A204.1 (cell line): ENCODE measurements around the gene TUBB8B.
"Not testable (repeated sequence)": the region's sequence is repeated elsewhere in the genome, so short reads cannot be mapped to it uniquely, and the experiment has no call there.

Experiments used
- FAIRE-seq: peaks from 2 replicates; lab custom pipeline; 2012; peaks lifted over from hg19 to GRCh38; lab: Jason Lieb, UNC

Gene TUBB8B

DNA sequence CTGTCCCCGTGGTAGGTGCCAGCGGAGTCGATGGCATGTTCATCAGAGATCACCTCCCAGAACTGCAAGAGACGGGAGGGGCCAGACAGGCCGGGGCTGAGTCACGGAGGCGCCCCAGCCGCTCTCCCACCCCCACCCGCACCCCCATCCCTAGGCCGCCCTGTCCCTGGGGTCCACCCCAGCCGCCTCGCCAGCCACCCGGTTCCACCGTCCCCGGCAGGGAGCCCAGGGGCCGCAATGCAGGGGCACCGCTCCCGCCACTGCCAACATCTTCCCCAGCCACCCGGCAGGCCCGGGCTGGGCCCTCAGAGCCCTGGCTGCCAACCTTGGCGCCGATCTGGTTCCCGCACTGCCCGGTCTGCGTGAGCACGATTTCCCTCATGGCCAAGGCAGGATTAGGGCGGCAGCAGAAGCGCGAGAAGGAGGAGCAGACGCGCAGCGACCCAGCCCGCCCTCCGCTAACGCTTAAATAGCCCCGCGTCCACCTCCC, at the start of gene TUBB8B:
TUBB8B (minus strand) TSS at position 440 of the 490 bp plus-strand sequence; CDS start at position 382, 58 bp downstream.
- not testable (repeated sequence) for FAIRE-seq

DNA sequence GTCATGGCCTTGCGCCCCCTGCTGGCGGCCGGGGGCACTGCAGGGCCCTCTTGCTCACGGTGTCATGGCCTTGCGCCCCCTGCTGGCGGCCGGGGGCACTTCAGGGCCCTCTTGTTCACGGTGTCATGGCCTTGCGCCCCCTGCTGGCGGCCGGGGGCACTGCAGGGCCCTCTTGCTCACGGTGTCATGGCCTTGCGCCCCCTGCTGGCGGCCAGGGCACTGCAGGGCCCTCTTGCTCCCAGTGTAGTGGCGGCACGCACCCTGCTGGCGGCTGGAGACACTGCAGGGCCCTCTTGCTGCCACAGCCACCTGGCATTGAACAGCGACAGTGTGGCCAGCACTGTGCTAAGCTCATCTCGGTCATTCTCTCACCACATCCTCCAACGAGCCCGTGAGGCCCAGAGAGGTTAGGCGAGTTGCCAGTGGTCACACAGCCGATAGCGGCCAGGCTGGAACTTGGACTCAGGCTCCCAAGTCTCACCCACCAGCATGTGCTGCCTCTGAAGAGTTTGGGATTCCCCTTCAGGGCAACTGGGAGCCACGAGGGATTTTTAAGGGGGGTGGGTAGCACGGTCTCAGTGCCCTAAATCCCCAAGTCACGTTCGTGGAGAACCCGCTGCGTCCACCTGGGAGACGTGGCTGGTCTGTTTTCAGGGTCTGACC, 48.0 kb upstream of the TUBB8B start:
- FAIRE-seq: not testable (repeated sequence)

DNA sequence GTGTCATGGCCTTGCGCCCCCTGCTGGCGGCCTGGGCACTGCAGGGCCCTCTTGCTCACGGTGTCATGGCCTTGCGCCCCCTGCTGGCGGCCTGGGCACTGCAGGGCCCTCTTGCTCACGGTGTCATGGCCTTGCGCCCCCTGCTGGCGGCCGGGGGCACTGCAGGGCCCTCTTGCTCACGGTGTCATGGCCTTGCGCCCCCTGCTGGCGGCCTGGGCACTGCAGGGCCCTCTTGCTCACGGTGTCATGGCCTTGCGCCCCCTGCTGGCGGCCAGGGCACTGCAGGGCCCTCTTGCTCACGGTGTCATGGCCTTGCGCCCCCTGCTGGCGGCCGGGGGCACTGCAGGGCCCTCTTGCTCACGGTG, 47.3 kb upstream of the TUBB8B start:
- FAIRE-seq: not testable (repeated sequence)

- not testable (repeated sequence) for FAIRE-seq
These were observed 46.8 kb upstream of the TUBB8B start for GRCh38 chr18:96101-96766.

GRCh38 chr18:95580-95979, 46.2 kb upstream of the TUBB8B start:
- not testable (repeated sequence) for FAIRE-seq

GRCh38 chr18:93897-94408, 44.5 kb upstream of the TUBB8B start:
- not testable (repeated sequence) for FAIRE-seq

DNA sequence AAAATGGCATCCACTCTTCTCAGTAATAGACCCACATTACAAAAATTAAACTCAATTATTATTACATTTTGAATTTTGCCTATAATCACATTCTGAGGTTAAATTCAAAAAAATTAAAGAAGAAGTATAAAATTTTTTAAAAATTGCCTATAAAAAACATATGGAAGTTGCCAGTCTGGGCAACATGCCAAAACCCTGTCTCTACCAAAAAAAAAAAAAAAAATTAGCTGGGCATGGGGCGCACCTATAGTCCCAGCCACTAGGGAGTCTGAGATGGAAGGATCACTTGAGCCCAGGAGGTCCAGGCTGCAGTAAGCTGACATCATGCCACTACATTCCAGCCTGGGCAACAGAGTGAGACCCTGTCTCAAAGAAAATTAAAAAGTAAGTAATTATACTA, 42.1 kb upstream of the TUBB8B start:
- FAIRE-seq: not testable (repeated sequence)

DNA sequence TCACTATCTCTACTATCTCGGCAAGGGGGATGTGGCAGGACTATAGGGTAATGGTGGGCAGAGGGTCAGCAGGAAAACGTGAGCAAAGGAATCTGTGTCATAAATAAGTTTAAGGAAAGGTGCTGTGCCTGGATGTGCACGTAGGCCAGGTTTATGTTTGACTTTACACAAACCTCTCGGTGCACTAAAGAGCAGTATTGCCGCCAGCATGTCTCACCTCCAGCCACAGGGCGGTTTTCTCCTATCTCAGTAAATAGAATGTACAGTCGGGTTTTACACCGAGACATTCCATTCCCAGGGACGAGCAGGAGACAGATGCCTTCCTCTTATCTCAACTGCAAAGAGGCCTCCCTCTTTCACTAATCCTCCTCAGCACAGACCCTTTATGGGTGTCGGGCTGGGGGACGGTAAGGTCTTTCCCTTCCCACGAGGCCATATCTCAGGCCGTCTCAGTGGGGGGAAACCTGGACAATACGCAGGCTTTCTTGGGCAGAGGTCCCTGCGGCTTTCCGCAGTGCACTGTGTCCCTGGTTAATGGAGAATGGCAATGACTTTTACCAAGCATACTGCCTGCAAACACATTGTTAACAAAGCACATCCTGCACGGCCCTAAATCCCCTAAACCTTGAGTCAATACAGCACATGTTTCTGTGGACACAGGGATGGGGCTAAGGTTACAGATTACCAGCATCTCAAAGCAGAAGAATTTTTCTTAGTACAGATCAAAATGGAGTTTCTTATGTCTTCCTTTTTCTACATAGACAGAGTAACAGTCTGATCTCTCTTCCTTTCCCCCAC, 41.2 kb upstream of the TUBB8B start:
- FAIRE-seq: not testable (repeated sequence)

GRCh38 chr18:89124-89523, 39.7 kb upstream of the TUBB8B start:
- FAIRE-seq: not testable (repeated sequence)

DNA sequence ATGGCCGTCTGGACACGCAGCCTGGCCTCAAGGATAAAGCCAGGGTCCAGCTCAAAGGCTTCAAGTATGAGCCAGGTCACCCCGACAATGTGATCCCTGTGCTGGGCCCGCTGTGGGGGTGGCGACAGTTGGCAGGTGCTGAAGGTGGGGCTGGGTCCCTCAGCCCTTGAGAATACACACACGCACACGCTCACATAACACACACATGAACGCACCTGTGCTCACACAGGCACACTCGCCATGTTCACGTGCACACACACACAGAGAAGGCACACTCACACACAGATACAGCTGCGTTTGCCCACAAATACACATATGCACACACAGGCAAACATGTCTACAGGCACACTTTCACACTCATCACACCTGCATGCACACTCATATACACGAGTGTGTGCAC, 35.4 kb upstream of the TUBB8B start:
- not testable (repeated sequence) for FAIRE-seq

- not testable (repeated sequence) for FAIRE-seq
These were observed 33.3 kb upstream of the TUBB8B start for GRCh38 chr18:82626-83209.

DNA sequence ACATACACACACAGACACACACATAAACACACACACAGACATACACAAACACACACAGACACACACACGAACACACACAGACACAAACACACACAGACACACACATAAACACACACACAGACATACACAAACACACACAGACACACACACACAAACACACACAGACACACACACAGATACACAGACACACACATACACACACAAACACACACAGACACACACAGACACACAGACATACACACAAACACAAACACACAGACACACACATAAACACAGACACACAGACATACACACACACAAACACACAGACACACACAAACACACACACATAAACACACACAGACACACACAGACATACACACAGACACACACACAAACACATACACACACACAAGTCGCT, 31.5 kb upstream of the TUBB8B start:
- not testable (repeated sequence) for FAIRE-seq

- not testable (repeated sequence) for FAIRE-seq
These were observed 30.8 kb upstream of the TUBB8B start for GRCh38 chr18:80202-80601.

DNA sequence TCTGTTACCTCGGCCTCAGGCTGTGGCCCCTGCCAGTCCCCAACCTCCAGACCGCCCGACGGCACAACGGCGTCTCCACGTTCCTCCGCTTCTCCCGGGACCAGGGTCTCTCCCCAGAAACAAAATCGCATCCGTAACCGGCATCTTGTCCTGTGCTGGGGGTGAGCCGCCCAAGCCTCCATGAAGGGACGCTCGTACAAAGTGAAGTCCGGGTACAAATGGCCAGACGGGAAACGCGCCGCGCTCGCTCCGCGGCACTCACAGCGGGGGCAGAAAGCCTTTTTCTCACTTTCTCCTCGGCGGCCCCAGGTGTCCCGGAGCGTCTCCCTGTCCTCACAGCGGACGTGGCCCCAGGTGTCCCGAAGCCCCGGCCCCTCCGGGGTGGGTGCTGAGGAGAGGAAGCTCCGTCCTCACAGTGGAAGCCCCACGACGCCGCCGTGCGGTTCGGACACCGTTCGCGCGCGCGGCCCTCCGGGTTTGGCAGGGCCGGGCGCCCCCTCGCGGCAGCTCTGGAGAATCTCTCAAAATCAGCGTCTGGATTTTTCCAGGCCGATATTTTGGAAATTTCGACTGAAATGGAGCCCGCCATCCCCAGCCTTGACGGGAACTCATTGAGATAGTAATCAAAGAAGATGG, 26.2 kb upstream of the TUBB8B start:
- not testable (repeated sequence) for FAIRE-seq

DNA sequence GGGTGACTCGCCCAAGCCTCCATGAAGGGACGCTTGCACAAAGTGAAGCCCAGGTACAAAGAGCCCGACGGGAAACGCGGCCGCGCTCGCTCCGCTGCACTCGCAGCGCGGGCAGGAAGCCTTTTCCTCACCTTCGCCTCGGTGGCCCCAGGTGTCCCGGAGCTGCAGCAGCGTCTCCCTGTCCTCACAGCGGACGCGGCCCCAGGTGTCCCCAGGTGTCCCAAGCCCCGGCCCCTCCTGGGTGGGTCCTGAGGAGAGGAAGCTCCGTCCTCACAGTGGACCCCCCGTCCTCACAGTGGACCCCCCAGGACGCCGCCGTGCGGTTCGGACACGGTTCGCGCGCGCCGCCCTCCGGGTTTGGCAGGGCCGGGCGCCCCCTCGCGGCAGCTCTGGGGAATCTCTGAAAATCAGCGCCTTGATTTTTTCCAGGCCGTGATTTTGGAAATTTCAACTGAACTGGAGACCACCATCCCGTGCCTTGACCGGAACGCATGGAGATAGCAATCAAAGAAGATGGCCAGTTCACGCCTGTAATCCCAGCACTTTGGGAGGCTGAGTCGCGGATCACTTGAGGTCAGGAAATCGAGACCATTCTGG, 23.9 kb upstream of the TUBB8B start:
- not testable (repeated sequence) for FAIRE-seq

DNA sequence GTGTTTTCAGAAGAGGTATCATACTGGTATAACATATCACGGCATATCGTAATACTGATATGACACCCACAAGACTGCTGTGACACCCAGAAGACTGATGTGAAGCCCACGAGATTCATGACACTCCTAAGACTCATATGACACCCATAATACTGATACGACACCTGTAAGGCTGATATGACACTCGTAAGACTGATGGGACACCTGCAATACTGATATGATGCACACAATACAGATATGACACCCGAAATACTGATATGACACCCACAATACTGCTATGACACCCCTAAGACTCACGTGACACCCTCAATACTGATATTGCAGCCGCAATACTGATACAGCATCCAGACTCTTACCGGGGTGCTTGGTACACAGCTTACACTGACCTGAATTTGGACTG, 18.3 kb upstream of the TUBB8B start:
- not testable (repeated sequence) for FAIRE-seq

DNA sequence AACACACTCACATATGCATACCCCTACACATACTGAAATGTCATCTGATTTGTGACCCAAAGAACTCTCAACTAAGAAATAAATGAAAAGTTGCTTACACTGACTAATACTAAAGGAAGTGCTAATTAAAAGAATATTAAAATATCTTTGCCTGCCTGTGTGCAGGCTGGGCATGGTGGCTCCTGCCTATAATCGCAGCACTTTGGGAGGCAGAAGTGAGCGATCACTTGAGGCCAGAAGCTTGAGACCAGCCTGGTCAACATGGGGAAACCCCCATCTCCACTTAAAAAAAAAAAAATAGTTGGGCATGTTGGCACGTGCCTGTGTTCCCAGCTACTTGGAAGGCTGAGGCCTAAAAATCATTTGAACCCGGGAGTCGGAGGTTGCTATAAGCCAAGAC, 14.9 kb upstream of the TUBB8B start:
- FAIRE-seq: not testable (repeated sequence)

DNA sequence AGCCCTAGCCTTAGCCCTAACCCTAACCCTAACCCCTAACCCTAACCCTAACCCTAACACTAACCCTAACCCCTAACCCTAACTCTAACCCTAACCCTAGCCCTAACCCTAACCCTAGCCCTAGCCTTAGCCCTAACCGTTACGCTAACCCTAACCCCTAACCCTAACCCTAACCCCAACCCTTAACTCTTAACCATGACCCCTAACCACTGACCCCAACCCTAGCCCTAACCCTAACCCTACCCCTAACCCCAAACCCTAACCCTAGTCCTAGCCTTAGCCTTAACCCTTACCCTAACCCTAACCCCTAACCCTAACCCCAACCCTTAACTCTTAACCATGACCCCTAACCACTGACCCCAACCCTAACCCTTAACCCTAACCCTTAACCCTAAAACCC, 14.2 kb upstream of the TUBB8B start:
- FAIRE-seq: not testable (repeated sequence)

GRCh38 chr18:54388-54787, 5.0 kb upstream of the TUBB8B start:
- FAIRE-seq: not testable (repeated sequence)

DNA sequence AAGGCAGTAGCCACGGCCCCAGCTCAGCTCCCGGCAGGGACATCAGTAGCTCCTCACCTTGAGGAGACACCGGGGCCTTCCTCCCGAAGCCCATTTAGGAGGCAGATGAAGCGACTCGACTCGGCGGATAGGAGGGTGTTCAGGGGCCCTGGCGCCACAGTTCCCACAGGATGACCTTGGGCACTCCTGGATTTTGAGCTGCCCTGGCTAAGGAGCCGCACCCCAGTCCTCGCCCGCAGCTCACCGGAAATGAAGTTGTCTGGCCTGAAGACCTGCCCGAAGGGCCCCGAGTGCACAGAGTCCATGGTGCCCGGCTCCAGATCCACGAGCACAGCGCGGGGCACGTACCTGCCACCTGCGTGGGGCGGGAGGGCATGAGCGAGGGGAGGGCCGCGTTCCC, 719 bp downstream of the TUBB8B start:
- FAIRE-seq: not testable (repeated sequence)

- not testable (repeated sequence) for FAIRE-seq
These were observed 36.2 kb downstream of the TUBB8B start for GRCh38 chr18:13177-13576.
